HG02885 (cell line): Measurements from ENCODE around the gene ISX.

Source experiments
- ATAC-seq: cut with Tn5 transposase; IDR thresholded peaks from one replicate; pipeline ENCODE4 v1.9.1; 2021; ENCODE audit warnings: mild to moderate bottlenecking; ENCODE audit not compliant: unreplicated experiment, poor library complexity

ISX gene

DNA sequence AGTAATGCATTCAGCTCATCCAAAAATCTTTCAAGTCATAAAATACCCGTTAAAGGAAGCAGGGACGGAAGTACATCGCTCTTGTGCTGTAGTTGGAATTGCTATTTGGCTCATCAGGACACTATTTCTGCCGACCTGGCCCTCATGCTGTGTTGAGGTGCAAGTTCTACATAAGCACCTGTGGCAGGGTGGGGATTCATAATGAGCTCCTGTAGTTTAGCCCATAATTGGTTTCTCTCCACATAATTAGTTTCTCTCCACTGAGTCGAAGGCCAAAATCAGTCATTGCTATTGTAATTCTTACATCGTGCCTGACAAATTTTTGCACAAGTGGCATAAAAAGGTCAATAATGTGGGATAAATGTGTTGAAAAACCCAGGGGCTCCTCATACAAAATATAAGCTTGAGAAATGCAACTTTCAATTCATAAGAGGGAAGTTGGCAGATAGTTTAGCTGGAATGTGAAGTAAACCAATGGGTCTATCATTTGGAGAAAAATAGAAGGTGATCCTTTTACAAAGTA lies 14.9 kb upstream of the ISX start:
- ATAC-seq, result no peak

DNA sequence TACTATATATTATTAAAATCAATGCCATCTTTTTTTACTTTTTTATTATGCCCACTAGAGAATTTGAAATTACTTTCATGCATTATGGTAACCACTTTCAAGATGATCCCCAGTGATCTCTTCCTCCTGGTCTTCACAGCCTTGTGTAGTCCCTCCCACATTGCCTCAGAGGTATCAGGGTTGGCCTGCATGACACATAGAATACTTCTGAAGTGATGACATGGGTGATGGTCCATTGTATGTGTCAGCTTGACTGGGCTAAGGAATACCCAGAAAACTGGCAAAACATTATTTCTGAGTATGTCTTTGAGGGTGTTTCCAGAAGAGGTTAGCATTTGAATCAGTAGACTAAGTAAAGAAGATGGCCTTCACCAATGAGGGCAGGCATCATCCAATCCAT lies 14.2 kb upstream of the ISX start:
- ATAC-seq, result no peak

DNA sequence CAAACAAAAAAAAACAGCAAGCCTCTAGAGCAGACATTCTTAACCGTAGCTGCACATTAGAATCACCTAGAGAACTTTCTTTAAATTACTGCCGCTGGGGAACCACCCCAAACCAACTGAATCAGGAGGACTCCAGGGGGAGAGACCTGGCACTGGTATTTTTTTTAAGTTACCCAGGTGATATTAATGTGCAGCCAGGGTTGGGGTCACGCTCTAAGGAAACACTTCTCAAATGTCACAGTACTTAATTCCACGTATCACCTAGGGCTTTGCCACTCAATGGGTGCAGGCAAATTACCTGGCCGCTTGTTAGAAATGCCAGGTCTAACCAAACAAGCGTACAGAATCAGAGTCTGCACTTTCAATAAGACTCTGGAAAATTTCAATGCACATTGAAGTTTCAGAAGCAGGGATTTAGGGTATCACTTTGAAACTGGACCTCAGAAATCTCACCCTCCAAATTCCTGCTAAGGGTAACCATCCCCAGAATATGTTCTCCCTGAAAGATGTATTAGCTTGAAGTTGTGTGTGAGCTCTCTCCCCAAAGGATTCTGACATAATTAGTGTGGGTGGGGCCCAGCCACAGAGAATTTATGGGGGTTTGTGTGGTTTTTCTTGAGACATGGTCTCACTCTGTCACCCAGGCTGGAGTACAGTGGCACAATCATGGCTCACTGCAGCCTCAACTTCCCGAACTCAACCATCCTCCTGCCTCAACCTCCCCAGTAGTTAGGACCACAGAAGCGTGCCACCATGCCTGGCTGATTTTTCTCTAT lies 12.7 kb upstream of the ISX start:
- no peak for ATAC-seq

DNA sequence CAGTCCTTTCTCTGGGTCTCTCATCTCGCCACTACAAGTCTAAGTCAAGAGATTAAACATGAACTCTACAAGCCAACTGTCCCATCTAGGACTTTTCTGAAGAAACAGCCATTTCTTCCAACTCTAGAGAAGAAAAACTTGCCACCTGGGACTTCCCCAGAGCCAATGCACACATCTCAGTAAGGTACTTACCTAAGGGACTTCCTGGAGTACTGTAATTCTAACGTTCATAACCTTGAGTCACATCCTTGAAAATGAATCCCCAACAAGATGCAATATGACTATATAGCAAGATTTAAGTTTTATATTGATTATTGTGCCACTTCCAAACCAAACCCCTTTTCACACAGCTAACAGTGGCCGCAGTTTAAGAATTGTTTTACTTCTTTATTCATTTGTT lies 11.9 kb upstream of the ISX start:
- ATAC-seq, result no peak

DNA sequence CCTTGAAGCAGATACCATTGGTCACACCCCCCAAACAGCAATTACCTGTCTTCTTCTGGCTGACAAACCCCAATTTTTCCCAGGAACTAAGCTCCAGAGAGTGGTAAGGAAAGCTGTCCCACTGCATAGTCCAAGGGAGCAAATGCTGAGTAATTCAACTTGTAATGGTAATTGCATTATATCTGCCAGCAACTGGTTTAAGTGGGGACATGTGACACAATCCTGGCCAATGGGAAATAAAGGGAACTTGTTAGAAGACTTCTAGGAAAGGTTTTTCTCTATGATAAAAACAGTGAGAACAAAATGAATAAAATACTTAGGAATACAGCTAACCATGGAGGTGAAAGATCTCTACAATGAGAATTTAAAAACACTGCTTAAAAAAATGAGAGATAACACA lies 9.5 kb upstream of the ISX start:
- ATAC-seq, result no peak

DNA sequence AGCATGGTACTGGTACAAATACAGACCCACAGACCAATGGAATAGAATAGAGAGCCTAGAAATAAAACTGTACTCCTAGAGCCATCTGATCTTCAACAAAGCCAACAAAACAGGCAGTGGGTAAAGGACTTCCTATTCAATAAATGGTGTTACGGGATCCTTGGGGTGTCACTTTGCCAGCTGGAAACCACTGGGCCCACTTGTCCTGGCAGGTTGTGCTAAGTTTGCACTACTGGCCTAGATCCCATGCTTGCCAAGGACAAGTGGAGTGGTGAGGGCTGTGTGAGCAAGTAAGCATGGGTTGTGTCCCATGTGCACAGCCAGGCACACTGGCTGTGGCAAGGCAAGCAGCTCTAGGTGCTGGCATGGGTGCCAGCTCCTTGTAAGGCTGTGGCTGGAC lies 8.8 kb upstream of the ISX start:
- no peak for ATAC-seq

DNA sequence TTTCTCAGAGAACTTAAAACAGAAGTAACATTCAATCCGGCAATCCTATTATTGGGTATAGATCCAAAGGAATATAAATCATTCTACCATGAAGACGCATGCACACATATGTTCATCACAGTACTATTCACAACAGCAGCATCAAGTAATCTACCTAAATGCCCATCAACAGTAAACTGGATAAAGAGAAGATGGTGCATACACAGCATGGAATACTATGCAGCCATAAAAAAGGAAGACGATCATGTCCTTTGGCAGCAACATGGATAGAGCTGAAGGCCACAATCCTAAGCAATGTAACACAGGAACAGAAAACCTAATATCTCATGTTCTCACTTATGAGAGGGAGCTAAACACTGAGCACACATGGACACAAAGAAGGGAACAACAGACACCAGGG lies 6.3 kb upstream of the ISX start:
- no peak for ATAC-seq

DNA sequence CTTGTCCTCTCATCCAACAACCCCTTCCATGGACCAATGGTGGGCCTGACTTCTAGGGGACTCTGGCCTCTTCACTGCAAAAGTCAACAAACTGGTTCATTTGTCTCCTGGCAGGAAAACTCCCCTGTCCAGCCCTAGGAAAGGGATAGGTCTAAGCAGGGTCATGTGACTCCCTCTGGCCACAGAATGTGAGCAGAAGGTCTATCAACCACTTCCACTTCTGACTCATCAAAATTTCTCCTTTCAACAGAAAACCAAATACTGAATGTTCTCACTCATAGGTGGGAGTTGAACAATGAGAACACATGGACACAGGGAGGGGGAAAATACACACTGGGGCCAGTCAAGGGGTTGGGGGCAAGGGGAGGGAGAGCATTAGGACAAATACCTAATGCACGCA lies 1.3 kb upstream of the ISX start:
- ATAC-seq, result peak; percentile 69

DNA sequence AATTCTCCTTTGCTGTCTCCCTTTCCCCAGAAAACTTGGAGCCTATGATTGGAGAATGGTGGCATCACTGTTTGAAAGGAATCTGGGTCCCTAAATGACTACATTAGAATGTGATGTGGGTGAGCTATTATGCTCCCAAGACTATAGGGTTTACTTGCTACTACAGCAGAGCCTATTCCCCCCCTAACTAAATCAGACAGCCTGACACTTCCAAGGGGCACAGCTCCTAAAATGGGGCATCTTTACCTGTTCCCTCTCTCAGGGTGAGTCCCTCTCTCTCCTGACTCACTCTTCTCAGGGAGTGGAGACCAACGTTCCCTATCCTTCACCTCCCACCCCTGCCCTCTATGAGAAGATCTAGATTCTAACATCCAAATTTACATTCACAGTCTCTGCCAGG lies 775 bp upstream of the ISX start:
- no peak for ATAC-seq

DNA sequence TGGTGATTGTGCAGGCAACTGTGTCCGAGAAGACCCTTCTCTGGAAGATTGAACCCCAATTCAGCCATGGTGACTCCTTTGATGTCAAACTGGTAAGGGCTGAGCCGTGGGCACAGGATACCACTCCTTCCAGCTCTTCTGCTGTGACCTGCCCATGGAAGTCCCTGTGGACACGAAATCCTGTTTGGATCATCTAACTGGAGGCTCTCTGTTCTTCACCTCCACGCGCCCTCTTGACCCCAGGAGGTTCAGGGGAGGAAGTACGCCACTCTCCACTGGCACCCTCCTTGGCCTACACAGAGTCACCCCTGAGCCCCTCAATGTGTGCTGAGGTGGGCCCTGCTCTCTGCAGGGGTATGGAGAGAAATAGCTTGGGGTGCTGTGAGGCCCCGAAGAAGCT lies 810 bp downstream of the ISX start:
- ATAC-seq, result no peak

DNA sequence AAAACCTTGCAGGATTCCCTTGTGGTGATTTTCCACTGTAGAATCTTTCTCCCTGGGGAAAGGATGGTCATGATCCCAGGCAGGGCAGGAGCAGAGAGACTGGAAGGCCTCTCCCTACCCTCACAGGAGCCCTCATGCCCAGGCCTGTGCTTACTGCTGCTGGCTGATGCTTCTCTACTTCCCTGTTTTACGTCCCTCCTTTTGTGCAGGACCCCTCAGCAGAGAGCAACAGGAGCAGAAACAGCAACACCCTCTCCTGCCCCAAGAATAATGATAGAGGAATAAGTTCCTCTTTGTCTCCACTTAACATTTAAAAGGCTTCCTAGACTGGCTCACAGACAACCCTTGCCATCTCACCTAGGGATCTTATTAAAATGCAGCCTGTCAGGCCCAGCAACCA lies 3.6 kb downstream of the ISX start:
- no peak for ATAC-seq

DNA sequence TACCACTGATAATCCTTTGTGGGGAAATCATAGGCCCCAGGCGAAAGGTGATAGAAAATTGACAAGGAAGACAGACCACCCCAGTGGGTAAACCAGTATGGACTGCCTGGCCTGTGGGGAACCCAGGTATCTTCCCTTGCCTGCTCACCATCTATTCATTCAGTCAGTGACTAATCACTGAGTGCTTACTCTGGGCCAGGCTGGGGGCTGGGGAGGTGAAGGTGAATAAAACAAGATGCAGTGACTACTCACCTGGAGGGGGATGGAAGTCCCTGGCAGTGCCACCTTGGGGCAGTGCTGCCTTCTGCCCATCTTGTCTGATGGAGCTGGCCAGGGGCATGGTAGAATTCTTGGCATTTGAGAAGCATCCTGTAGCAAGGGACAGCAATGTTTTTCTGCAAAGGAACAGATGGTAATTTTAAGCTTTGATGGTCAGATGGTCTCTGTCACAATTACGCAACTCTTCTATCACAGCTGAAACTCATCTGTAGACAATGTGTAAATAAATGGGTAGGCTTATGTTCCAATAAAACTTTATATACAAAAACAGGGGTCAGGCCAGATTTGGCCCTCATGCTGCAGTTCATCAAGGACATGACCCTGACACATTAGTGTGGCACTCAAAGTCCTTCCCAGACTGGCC lies 4.6 kb downstream of the ISX start:
- no peak for ATAC-seq

DNA sequence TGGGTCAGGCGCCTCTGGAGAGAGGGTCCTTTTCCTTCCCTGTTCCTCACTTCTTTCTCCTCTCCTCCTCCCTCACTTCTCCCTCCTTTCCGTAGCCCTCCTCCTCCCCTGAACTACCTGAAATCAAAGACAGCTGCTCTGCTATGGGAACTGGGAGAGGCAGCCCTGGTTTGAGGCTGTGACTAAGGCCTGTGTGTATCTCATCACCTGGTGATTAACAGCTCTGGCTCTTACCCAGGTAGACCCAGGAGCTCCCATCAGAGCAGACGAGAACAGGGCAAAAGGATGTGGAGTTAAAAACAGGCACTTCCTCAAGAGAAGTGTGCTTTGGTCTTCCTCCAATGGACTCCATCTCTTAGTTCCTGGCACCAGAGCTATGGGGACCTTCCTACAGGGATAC lies 5.8 kb downstream of the ISX start:
- no peak for ATAC-seq

DNA sequence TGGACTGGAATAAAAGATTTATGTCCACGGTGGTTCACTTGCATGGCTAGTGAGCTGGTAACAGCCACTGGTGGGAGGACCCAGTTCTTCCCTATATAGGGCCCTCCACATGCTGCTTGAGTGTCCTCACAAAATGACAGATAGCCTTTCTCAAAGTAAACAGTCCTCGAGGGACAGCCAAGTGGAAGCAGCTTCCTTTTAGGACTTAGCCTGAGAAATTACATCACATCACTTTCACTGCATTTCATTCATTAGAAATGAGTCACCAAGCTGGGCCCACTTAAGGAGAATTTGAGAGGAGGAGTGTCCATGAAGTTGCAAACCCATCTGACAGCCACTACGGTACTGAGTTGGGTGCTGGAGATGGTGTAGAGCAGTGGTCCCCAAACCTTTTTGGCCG lies 7.0 kb downstream of the ISX start:
- no peak for ATAC-seq

DNA sequence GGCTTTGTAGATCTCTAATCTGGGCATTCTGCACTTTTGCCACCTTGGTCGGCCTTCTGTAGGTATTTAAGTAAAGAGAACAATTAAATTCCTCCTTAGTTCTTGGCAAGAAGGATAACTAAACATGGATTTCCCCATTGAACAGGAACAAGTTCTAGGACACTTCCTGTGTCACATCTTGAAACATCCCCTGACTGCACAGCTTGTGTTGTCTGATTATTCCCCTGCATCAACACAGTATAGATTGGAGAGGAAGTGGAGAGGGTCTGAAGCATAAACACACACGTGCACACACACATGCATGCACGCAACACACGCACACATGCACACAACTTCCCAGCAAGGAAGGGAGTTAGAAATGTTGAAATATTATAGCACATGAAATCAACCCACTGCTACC lies 8.6 kb downstream of the ISX start:
- no peak for ATAC-seq

DNA sequence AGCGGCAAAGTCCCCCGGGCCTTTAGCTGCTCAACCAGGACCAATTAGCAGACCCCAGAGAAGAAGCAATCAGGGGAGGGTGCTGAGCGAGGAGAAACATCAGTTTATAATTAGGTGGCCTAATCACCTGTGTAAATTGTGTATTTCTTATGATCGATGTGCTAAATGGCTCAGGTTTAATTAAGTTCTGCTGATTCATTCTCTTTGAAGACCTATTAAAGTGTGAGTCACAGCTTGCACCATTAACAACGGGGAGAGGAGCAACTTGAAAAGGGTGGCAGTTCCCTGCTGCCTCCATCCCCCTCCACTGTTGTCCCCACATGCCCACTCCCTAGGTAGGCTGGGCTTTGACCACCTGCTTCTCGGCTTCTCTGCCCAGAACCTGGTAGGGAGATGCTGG lies 10.7 kb downstream of the ISX start:
- no peak for ATAC-seq

DNA sequence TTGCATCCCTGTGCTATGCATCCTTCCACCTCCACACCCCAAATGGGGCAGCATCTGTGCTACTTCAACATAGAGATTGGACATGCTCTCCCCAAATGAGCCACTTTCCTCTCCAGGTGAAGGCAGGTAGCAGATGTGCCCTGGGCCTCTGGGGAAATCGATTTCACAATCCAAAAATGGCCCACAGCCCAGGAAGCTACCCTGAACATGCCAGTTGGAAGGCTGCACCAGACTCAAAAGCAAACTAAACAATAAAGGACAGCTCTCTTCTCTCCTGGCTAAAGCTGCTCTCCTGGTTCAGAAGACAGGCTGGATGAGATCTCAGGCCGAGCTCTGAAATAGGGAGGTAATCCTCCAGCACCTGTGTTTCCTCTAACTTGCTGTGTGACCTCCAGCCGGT lies 19.7 kb downstream of the ISX start:
- ATAC-seq, result no peak

DNA sequence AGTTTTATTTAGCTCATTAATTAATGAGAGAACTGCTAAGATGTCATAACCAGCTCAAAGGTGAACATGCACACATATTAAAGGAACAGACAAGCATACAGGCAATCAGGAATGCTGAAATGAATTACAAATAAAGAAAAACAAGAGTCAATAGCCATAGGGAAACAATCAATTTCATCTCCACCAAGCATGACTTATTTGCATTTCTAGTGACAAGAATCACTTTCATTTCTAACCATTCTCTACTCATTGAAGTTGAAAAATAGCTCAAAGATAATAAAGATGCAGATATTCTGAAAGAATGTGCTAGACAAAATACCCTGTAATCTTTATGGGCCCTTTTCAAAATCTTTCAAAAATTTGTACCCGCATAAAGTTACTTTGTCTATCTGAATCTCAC lies 23.2 kb downstream of the ISX start:
- no peak for ATAC-seq

DNA sequence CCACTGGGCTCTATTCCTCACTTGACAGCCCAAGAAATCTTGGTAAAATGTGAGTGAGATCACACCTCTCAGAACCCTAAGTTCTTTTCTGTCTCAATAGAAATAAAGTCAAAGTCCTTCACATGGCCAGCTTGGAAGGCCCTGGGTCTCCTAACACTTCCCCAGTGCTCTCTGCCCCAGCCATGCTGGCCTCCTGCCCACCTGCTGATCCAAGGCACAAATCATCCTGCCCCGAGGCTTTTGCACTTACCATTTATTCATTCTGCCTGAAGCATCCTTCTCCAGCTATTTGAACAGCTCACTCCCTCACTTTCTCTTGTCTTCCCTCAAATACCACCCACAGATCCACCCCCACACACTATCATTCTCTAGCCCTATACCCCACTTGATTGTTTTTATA lies 26.4 kb downstream of the ISX start:
- no peak for ATAC-seq

DNA sequence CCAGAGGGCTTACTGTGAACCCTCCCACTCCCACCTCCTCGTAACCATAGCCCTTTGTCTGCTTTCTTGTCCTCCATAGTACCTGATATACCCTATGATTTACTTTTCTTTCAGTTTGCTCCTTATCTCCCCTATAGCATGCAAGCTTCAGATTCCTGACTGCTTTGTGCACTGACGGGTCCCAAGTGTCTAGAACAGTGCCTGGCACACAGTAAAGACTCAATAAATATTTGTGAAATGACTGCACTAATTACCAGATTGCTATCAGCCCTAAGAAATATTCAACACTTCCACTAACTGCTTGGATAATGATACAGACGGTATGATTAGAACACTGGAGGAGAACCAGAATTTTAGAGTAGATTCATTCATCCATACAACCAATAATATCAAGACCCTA lies 33.0 kb downstream of the ISX start:
- ATAC-seq, result no peak

DNA sequence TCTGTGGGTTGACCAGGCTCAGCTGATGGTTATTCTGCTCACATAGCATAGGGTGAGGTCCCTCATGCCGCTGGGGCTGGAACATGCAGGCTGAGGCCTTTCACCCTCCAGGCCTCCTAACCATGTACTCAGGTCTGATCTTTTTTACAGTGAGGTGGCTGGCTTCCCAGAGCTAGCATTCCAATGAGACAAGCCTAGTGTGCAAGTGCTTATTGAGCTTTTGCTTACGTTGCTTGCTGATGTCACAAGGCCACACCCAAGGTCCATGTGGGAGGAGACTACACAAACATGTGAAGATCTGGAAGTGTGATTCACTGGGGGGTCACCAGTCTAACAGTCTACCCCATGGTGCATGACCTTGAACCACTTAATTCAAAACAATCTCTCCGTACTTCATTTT lies 33.9 kb downstream of the ISX start:
- ATAC-seq, result no peak

DNA sequence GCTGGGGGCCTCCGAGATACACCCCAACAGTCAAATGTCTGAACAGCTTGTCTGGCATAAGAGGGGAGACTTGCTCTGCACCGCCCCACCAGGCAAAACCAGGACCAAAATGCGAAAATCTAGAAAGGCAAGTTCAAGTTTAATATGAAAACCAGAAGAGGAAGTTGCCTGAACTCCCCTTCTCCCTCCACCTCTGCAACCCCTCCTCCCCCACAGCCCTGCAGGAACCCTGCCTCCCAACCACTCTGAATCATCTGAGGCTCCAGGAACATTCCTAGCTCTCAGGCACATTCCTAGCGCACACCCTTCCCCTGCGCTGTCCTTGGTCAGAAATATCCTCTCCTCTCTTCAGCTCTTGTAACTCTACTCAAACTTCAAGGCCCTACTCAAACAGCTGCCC lies 36.7 kb downstream of the ISX start:
- peak; percentile 37 for ATAC-seq
